GM12878 (cell line): ENCODE results near the gene PRSS56.

Experiments
- CHD2 ChIP-seq: IDR thresholded peaks from 2 replicates; pipeline ENCODE4 v1.6.1; 2011; ENCODE audit warnings: low read depth, low read length, improper control_type of control experiment, borderline replicate concordance
- CREM ChIP-seq: IDR thresholded peaks from 2 replicates; pipeline ENCODE4 v1.6.1; 2014; ENCODE audit warnings: antibody characterized with exemption, low read depth
- CTCF ChIP-seq, 3 experiments: IDR thresholded peaks in 2 of 3; conservative IDR thresholded peaks in 1 of 3; 2 replicates each; pipeline ENCODE4 v1.5.1; 2011; ENCODE audit warnings: low read depth in 3 of 3, low read length in 3 of 3, mild to moderate bottlenecking in 3 of 3, control low read depth in 2 of 3, moderate library complexity in 2 of 3, inconsistent platforms in 1 of 3, mixed read lengths in 1 of 3; ENCODE audit not compliant: control insufficient read depth in 2 of 3, insufficient read depth in 1 of 3; ENCODE audit errors: extremely low read depth in 1 of 3
- EP300 ChIP-seq, 2 experiments: fragments of 150-350 bp in 1 of 2; IDR thresholded peaks; 2 replicates each; pipeline ENCODE4 v1.6.1; 2011 to 2012; ENCODE audit warnings: low read depth in 2 of 2, low read length in 2 of 2, borderline replicate concordance in 1 of 2, improper control_type of control experiment in 1 of 2, inconsistent platforms in 1 of 2; ENCODE audit not compliant: control insufficient read depth in 1 of 2
- EZH2 ChIP-seq: IDR thresholded peaks from 2 replicates; pipeline ENCODE4 v1.6.1; 2012; ENCODE audit warnings: low read depth, mild to moderate bottlenecking, control low read depth, inconsistent platforms, low read length, borderline replicate concordance; ENCODE audit not compliant: control insufficient read depth
- JUND ChIP-seq: IDR thresholded peaks from 2 replicates; pipeline ENCODE4 v1.6.1; 2012; ENCODE audit warnings: low read depth, mild to moderate bottlenecking, low read length, improper control_type of control experiment, moderate library complexity
- MEF2A ChIP-seq: IDR thresholded peaks from 2 replicates; pipeline ENCODE4 v1.6.1; 2011; ENCODE audit warnings: low read depth, mild to moderate bottlenecking, low read length, moderate library complexity; ENCODE audit not compliant: insufficient read depth
- MTA3 ChIP-seq: IDR thresholded peaks from 2 replicates; pipeline ENCODE4 v1.6.1; 2012; ENCODE audit warnings: low read length, inconsistent platforms, borderline replicate concordance
- TAF1 ChIP-seq: IDR thresholded peaks from 2 replicates; pipeline ENCODE4 v1.6.1; 2011; ENCODE audit warnings: mild to moderate bottlenecking, low read depth, low read length, borderline replicate concordance
- TARDBP ChIP-seq: IDR thresholded peaks from 2 replicates; pipeline ENCODE4 v1.6.1; 2016; ENCODE audit warnings: borderline replicate concordance
- ZBTB33 ChIP-seq: fragments of 450-650 bp; IDR thresholded peaks from 2 replicates; pipeline ENCODE4 v1.6.1; 2017; ENCODE audit warnings: mild to moderate bottlenecking
- ZNF687 ChIP-seq: fragments of 450-650 bp; IDR thresholded peaks from 2 replicates; pipeline ENCODE4 v1.6.1; 2017; ENCODE audit warnings: mild to moderate bottlenecking, moderate library complexity

- TF ChIP-seq ZBTB33 = no peak
- no peak for TF ChIP-seq CTCF (IDR thresholded peaks at IDR 0.05 in 2 of 3, conservative IDR thresholded peaks at IDR 0.05 in 1 of 3; ENCODE audit: control insufficient read depth in 2 of 3, extremely low read depth in 1 of 3, insufficient read depth in 1 of 3, low read depth in 3 of 3, low read length in 3 of 3)
- TF ChIP-seq MEF2A = no peak
- no peak for TF ChIP-seq CHD2
- TF ChIP-seq EZH2 = no peak
- no peak for TF ChIP-seq TARDBP
- no peak for TF ChIP-seq CREM
- no peak for TF ChIP-seq JUND
- no peak for TF ChIP-seq MTA3
- no peak for TF ChIP-seq EP300 (IDR thresholded peaks at IDR 0.05; ENCODE audit: borderline replicate concordance in 1 of 2, control insufficient read depth in 1 of 2, low read depth in 2 of 2, low read length in 2 of 2)
- TF ChIP-seq ZNF687 = no peak
- no peak for TF ChIP-seq TAF1
Measured at GRCh38 chr2:232473467-232473890, 46.7 kb upstream of the PRSS56 start.
